Spleen (tissue), 11 donors: ENCODE data around the gene RANBP3. TPM values are rescaled to one million over a fixed set of nuclear protein-coding genes. Genes with fewer than 3 reads are reported as not detected.

Experiments used
- DNase-seq: peaks from one replicate; pipeline ENCODE4 v3.0.0-alpha.2; 2020
- H3K27ac ChIP-seq, 8 donors: fragments of 200-600 bp; sonication (generic) in 7 of 8; 1 replicate in 4 of 8; 2 replicates in 4 of 8; pipeline versions ENCODE4 v1.5.0 to v1.8.0; 2016 to 2021; ENCODE audit warnings: inconsistent platforms in 4 of 8, mild to moderate bottlenecking in 4 of 8, moderate library complexity in 1 of 8
- H3K27me3 ChIP-seq, 7 donors: fragments of 200-600 bp; sonication (generic) in 6 of 7; replicated peaks in 1 of 7; 1 replicate in 4 of 7; 2 replicates in 3 of 7; pipeline versions ENCODE4 v1.5.0 to v1.8.0; 2016 to 2021; ENCODE audit warnings: inconsistent platforms in 3 of 7, mild to moderate bottlenecking in 1 of 7
- H3K36me3 ChIP-seq, 6 donors: fragments of 200-600 bp; sonication (generic) in 5 of 6; 1 replicate in 4 of 6; 2 replicates in 2 of 6; pipeline versions ENCODE4 v1.5.0 to v1.8.0; 2016 to 2021; ENCODE audit warnings: inconsistent platforms in 2 of 6
- H3K4me1 ChIP-seq, 6 donors: fragments of 200-600 bp; sonication (generic) in 5 of 6; 1 replicate in 3 of 6; 2 replicates in 3 of 6; pipeline versions ENCODE4 v1.5.0 to v1.8.0; 2016 to 2021; ENCODE audit warnings: inconsistent platforms in 3 of 6
- H3K4me3 ChIP-seq, 8 donors: fragments of 200-600 bp; sonication (generic) in 7 of 8; 1 replicate in 4 of 8; 2 replicates in 4 of 8; pipeline versions ENCODE4 v1.5.0 to v1.8.0; 2016 to 2021; ENCODE audit warnings: inconsistent platforms in 4 of 8, mild to moderate bottlenecking in 4 of 8, moderate library complexity in 2 of 8
- H3K9me3 ChIP-seq, 8 donors: fragments of 200-600 bp; sonication (generic) in 7 of 8; 1 replicate in 4 of 8; 2 replicates in 4 of 8; pipeline versions ENCODE4 v1.5.0 to v1.8.0; 2016 to 2021; ENCODE audit warnings: inconsistent platforms in 4 of 8
- POLR2A ChIP-seq, 3 donors: fragments of 450-650 bp; IDR thresholded peaks; one replicate each; pipeline ENCODE4 v1.5.1; 2017; ENCODE audit warnings: antibody characterized with exemption in 3 of 3, mild to moderate bottlenecking in 1 of 3
- POLR2AphosphoS5 ChIP-seq, 3 donors: sonication (generic); formaldehyde crosslinking; IDR thresholded peaks; one replicate each; pipeline ENCODE4 v1.5.1; 2017; ENCODE audit warnings: antibody characterized with exemption in 3 of 3
- WGBS, 5 donors: extraction: QIAGEN DNeasy Blood & Tissue Kit in 3 of 5; methylation state at CpG; one replicate each; pipeline versions ENCODE4 v1.1.5 to v1.1.7; 2013 to 2018; 5-methylcytosine and 5-hydroxymethylcytosine counted together
- intact Hi-C: fragments of 100-400 bp; cut with DNase I; formaldehyde crosslinking; loops from one replicate; pipeline ENCODE4 v1.15.0; 2023; ENCODE audit warnings: low total_unique reads
- polyA plus RNA-seq, 3 donors: library from polyadenylated mRNA; stranded (reverse); fragments of 200-250 nt; gene quantifications; one replicate each; pipeline ENCODE4 v1.2.1, GENCODE V29; 2013
- total RNA-seq, 7 donors: library from RNA; depleted of rRNA in 3 of 7; stranded (reverse); fragments of >200 nt in 3 of 7; fragmentation: NEBNext Ultra II Directional in 4 of 7; extraction: Animal tissue kit (Norgen Biotek cat#: 25700) in 4 of 7; gene quantifications; one replicate each; pipeline versions ENCODE4 v1.1.0 to v1.2.1, GENCODE V29; 2016 to 2021
- TF ChIP-seq, protein P1 (sequence below), 11 experiments: fragments of 200-600 bp in 7 of 11; fragments of 450-650 bp in 4 of 11; sonication (generic) in 4 of 11; IDR thresholded peaks in 8 of 11; conservative IDR thresholded peaks in 3 of 11; 1 replicate in 7 of 11; 2 replicates in 4 of 11; pipeline versions ENCODE4 v1.4.0 to v1.8.0; 2016 to 2021; ENCODE audit warnings: antibody characterized with exemption in 11 of 11, inconsistent platforms in 4 of 11, mild to moderate bottlenecking in 1 of 11
- donor health status: healthy with polysubstance abuse.
- donor health status: DM: no; HTN: no; CAD: no; lungs with moderate emphysema.
- donor health status: DM: no; HTN: no; CAD: no.
- donor health status: Bipolar disorder and iron deficiency.
- donor health status: healthy.
- donor health status: DM: no; HTN: no; CAD: no.
- donor health status: DM: yes; HTN: yes; CAD: no.

Gene RANBP3
- total and polyA plus RNA-seq, 10 donors, result 27.5 to 92.9 (median 69.8) TPM

- Histone ChIP-seq H3K4me3 (peak overlapping the region in 1 of 8 donors; percentile 45), H3K27me3 (no peaks in the 10 kb centered on the region), H3K27ac (peak overlapping the region; percentile 22 to 90 (median 82)), H3K9me3 (no peaks in the 10 kb centered on the region), H3K36me3 (peaks cover 0 to 64% (median 18%) of the 10 kb centered on the region in 6 donors), H3K4me1 (peaks cover 48 to 100% (median 88%) of the 10 kb centered on the region in 6 donors)
- WGBS, 5 donors, result 82 to 91% (median 88%) methylated on average over 8 of the region's 8 CpGs
- no peak for DNase-seq
- TF ChIP-seq, protein P1, sequence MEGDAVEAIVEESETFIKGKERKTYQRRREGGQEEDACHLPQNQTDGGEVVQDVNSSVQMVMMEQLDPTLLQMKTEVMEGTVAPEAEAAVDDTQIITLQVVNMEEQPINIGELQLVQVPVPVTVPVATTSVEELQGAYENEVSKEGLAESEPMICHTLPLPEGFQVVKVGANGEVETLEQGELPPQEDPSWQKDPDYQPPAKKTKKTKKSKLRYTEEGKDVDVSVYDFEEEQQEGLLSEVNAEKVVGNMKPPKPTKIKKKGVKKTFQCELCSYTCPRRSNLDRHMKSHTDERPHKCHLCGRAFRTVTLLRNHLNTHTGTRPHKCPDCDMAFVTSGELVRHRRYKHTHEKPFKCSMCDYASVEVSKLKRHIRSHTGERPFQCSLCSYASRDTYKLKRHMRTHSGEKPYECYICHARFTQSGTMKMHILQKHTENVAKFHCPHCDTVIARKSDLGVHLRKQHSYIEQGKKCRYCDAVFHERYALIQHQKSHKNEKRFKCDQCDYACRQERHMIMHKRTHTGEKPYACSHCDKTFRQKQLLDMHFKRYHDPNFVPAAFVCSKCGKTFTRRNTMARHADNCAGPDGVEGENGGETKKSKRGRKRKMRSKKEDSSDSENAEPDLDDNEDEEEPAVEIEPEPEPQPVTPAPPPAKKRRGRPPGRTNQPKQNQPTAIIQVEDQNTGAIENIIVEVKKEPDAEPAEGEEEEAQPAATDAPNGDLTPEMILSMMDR (IDR thresholded peaks at IDR 0.05 in 8 of 11, conservative IDR thresholded peaks at IDR 0.05 in 3 of 11), result no peak
- TF ChIP-seq POLR2A (IDR thresholded peaks at IDR 0.05) (no peak), POLR2AphosphoS5 (IDR thresholded peaks at IDR 0.05) (no peak)
- intact Hi-C loops, result loop anchor here (10.0 kb wide), 1 partner anchor 65 kb away; the partner anchor contains the start of genes NDUFA11 and VMAC
Measured at GRCh38 chr19:5969476-5969875, 8.5 kb downstream of the RANBP3 start.

DNA sequence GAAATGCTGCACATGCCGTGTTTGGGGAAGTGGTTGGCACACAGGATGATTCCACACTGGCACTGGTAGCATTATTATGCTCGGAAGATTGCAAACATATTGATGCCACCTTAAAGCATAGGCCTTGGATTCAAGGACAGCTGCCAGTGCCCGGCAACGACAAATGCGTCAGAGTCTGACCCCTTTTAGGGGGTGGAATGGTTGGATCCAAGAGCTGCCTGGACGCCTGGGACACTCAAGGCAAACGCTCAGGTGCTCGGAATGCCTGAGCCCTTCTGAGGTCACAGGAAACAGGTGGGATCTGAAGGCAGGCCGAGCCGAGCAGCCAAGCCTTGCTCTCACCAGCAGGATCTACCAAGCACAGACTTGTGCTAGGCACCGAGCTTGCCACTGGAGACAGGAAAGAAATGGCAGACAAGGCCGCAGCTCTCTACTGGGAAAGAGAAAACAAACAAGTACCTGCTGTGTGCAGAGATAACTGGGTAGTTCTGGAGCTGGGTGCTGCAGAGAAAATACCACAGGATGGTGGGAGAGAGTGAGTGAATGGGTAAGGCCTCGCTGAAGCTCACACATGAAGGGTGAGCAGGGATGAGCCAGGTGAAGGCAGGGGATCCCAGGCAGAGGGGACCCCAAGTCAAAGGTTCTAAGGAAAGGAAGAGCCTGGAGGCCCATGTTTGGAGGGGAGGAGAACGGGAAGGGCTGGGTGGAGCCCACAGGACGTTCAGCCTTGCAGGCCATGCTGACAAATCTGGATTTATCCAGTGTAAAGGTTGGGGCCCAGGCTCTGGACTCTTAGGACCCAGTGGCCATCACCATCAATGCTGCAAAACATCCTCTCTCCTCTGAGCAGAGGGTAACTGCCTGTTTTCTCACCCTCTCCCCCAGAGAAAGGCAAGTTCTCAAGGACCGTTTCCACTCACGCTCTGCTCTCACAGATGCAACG, 9.2 kb downstream of the RANBP3 start:
- peak in 2 of 3 donors; percentile 3 to 64 for TF ChIP-seq POLR2AphosphoS5 (IDR thresholded peaks at IDR 0.05)
- TF ChIP-seq, protein P1 (IDR thresholded peaks at IDR 0.05 in 8 of 11, conservative IDR thresholded peaks at IDR 0.05 in 3 of 11), result no peak
- 44 to 58% (median 48%) methylated on average over 14 to 18 of the region's 18 CpGs for WGBS, 5 donors
- H3K36me3 ChIP-seq, result peaks cover 0 to 56% (median 13%) of the 10 kb centered on the region in 6 donors
- H3K4me3 ChIP-seq, result peak overlapping the region in 2 of 8 donors; percentile 13 to 45
- H3K9me3 ChIP-seq, result no peaks in the 10 kb centered on the region
- intact Hi-C loops, result loop anchor here (10.0 kb wide), 1 partner anchor 64 kb away; the partner anchor contains the start of genes NDUFA11 and VMAC
- peak overlapping the region; percentile 22 to 90 (median 82) for H3K27ac ChIP-seq
- peaks cover 41 to 100% (median 89%) of the 10 kb centered on the region in 6 donors for H3K4me1 ChIP-seq
- peak; percentile 67 for DNase-seq
- no peaks in the 10 kb centered on the region for H3K27me3 ChIP-seq

- intact Hi-C loops, result loop anchor here (10.0 kb wide), 1 partner anchor 63 kb away; the partner anchor contains the start of genes NDUFA11 and VMAC
- Histone ChIP-seq H3K27me3 (no peaks in the 10 kb centered on the region), H3K36me3 (peaks cover 0 to 50% (median 7%) of the 10 kb centered on the region in 6 donors), H3K4me3 (peak overlapping the region in 2 of 8 donors; percentile 13 to 45), H3K4me1 (peaks cover 38 to 100% (median 91%) of the 10 kb centered on the region in 6 donors), H3K27ac (peak overlapping the region; percentile 22 to 90 (median 82)), H3K9me3 (no peaks in the 10 kb centered on the region)
- 7 to 15% (median 10%) methylated on average over 9 to 10 of the region's 10 CpGs for WGBS, 5 donors
- TF ChIP-seq POLR2A (IDR thresholded peaks at IDR 0.05) (no peak), POLR2AphosphoS5 (IDR thresholded peaks at IDR 0.05) (peak in 1 of 3 donors; percentile 49)
- TF ChIP-seq, protein P1 (IDR thresholded peaks at IDR 0.05 in 8 of 11, conservative IDR thresholded peaks at IDR 0.05 in 3 of 11), result peak; percentile 73 to 92 (median 87)
- DNase-seq, result peak; percentile 73
Measured at GRCh38 chr19:5967994-5968430, 9.9 kb downstream of the RANBP3 start.
